Neural progenitor cell (in vitro differentiated cells): ENCODE data around the gene FREM1.

Source experiments
- CTCF ChIP-seq: fragments of 200-600 bp; sonication (generic); IDR thresholded peaks from 2 replicates; pipeline ENCODE4 v1.5.1; 2017; ENCODE audit warnings: antibody characterized with exemption, mild to moderate bottlenecking
- EZH2 ChIP-seq: fragments of 200-600 bp; sonication (generic); IDR thresholded peaks from 2 replicates; pipeline ENCODE4 v1.6.1; 2017; ENCODE audit warnings: antibody characterized with exemption, mild to moderate bottlenecking, moderate library complexity
- EZH2phosphoT487 ChIP-seq: fragments of 200-600 bp; sonication (generic); IDR thresholded peaks from 2 replicates; pipeline ENCODE4 v1.6.1; 2017; ENCODE audit warnings: antibody characterized with exemption

- TF ChIP-seq EZH2phosphoT487 (no peak), CTCF (no peak), EZH2 (no peak)
These were observed 195.1 kb downstream of the FREM1 start for GRCh38 chr9:14715102-14715501.
